Erythroblast (primary cell): ENCODE results near the gene CWC27.

Source experiments
- GATA1 ChIP-seq: IDR thresholded peaks from 2 replicates; pipeline ENCODE4 v1.6.1; 2011; ENCODE audit warnings: low read depth, mild to moderate bottlenecking, control low read depth, low read length, moderate library complexity
- POLR2A ChIP-seq: IDR thresholded peaks from 2 replicates; pipeline ENCODE4 v1.6.1; 2011; ENCODE audit warnings: mild to moderate bottlenecking, low read length

GRCh38 chr5:64786372-64786771, 17.6 kb downstream of the CWC27 start:
- TF ChIP-seq POLR2A = no peak
- TF ChIP-seq GATA1 = no peak
